ENCODE measurements around the gene INKA1.

DNA sequence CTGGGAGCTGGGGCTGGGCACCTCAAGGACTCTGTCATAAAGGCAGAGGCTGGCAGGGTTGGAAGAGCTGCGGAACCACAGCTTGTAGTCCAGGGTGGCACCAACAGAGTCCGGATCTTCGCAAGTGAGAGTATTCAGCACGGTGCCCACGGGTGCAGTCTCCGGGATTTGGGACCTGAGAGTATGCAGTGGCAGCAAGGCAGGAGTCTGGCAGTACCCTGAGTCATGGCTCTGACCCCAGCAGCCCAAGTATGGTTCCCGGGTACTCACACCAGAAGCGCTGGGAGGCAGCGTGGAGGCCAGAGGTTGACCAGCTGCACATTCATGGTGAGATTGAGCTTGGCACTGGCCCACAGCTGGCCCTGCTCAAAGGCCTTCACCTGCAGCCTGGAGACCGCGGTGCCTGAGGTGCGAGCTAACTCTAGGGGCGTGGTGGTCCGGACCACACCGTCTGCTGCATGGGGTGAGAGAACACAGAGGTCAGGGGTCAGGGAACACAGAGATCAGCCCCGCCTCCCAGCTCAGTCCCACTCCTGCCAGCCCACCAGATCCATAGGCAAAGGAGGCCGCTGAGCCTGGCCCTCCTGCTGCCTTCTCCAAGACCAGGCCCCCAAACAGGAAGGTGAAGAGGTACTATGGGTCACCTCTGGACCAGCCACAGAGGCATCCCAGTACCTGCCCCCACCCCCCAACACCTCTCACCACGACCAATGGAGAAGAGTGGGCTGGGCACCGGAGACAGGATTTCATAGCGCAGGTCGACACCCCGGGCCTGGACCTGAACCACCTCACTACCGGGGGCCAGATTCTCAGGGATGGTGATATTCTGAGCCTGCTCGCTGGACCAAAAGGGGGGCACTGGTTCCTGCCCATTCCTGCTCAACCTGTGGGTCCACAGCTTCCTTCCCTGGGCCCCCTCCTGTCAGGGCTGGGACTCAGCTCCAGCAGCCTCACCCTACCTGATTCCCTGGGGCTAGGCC lies 7.8 kb upstream of the INKA1 start:
- TF ChIP-seq, protein P1, sequence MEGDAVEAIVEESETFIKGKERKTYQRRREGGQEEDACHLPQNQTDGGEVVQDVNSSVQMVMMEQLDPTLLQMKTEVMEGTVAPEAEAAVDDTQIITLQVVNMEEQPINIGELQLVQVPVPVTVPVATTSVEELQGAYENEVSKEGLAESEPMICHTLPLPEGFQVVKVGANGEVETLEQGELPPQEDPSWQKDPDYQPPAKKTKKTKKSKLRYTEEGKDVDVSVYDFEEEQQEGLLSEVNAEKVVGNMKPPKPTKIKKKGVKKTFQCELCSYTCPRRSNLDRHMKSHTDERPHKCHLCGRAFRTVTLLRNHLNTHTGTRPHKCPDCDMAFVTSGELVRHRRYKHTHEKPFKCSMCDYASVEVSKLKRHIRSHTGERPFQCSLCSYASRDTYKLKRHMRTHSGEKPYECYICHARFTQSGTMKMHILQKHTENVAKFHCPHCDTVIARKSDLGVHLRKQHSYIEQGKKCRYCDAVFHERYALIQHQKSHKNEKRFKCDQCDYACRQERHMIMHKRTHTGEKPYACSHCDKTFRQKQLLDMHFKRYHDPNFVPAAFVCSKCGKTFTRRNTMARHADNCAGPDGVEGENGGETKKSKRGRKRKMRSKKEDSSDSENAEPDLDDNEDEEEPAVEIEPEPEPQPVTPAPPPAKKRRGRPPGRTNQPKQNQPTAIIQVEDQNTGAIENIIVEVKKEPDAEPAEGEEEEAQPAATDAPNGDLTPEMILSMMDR (IDR thresholded peaks at IDR 0.05; ENCODE audit: poor library complexity, severe bottlenecking): no peak
- TF ChIP-seq POLR2AphosphoS5 (IDR thresholded peaks at IDR 0.05) (no peak), EZH2 (IDR thresholded peaks at IDR 0.05; ENCODE audit: borderline replicate concordance, insufficient read depth, low read length, poor library complexity, severe bottlenecking) (no peak), RAD21 (conservative IDR thresholded peaks at IDR 0.05) (no peak), EP300 (conservative IDR thresholded peaks at IDR 0.05; ENCODE audit: poor library complexity, severe bottlenecking) (no peak), MXI1 (conservative IDR thresholded peaks at IDR 0.05; ENCODE audit: poor library complexity, severe bottlenecking) (no peak)
- TF ChIP-seq, protein P2, sequence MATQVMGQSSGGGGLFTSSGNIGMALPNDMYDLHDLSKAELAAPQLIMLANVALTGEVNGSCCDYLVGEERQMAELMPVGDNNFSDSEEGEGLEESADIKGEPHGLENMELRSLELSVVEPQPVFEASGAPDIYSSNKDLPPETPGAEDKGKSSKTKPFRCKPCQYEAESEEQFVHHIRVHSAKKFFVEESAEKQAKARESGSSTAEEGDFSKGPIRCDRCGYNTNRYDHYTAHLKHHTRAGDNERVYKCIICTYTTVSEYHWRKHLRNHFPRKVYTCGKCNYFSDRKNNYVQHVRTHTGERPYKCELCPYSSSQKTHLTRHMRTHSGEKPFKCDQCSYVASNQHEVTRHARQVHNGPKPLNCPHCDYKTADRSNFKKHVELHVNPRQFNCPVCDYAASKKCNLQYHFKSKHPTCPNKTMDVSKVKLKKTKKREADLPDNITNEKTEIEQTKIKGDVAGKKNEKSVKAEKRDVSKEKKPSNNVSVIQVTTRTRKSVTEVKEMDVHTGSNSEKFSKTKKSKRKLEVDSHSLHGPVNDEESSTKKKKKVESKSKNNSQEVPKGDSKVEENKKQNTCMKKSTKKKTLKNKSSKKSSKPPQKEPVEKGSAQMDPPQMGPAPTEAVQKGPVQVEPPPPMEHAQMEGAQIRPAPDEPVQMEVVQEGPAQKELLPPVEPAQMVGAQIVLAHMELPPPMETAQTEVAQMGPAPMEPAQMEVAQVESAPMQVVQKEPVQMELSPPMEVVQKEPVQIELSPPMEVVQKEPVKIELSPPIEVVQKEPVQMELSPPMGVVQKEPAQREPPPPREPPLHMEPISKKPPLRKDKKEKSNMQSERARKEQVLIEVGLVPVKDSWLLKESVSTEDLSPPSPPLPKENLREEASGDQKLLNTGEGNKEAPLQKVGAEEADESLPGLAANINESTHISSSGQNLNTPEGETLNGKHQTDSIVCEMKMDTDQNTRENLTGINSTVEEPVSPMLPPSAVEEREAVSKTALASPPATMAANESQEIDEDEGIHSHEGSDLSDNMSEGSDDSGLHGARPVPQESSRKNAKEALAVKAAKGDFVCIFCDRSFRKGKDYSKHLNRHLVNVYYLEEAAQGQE (IDR thresholded peaks at IDR 0.05; ENCODE audit: borderline replicate concordance): no peak
